ENCODE data around the gene NMNAT2. TPM values are rescaled to one million over a fixed set of nuclear protein-coding genes. Genes with fewer than 3 reads are reported as not detected.

The NMNAT2 gene
- total RNA-seq = 1 to 10 TPM; 3.6 to 5.5 (median 4.7) TPM
- polyA plus RNA-seq = under 1 TPM; under 0.01 to 0.69 (median under 0.01) TPM

DNA sequence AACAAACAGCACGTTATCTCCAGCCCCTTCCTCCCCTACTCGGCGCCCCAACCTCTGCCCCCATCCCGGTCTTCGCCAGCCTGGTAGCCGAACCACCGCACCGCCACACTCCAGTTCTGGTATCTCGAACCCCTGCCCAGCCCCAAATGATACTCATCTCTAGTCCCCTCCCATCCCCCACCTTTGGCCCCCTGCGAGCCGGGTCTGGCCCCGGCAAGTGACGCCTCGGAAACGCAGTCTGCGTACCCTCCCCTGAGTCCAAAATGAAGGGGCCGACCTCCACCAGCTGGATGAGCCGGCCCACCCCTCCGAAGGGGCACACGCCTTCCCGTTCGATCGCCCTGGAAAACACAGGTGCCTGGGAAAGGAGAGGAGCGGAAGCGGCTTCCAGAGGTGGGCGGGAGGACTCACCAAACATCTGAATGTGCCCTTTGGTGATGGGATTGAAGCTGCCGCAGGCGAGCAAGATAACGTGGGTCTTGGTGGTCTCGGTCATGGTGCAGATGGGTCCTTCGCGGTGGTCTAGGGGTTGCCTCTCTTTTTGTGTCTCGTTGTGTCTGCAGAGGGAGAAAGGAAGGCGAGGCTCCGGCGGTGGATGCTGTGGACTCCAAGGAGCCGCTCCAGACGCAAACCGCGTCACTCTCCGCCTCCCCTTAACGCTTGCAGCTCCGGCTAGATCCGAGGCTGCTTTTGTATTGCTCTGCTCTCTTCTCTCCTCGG is at the start of gene NMNAT2:
NMNAT2 (minus strand) TSS at position 609 of the 720 bp plus-strand sequence; CDS start at position 496, 113 bp downstream.
- TF ChIP-seq POLR2AphosphoS5 (IDR thresholded peaks at IDR 0.05) (no peak), POLR2A (IDR thresholded peaks at IDR 0.05) (no peak), CTCF (IDR thresholded peaks at IDR 0.05) (no peak), EP300 (IDR thresholded peaks at IDR 0.05) (no peak)
- Histone ChIP-seq H3K36me3 (no peaks in the 10 kb centered on the region), H3K9me3 (no peaks in the 10 kb centered on the region), H3K4me3 (peak within 1 kb of the TSS; percentile 19 to 51 (median 40)), H3K27me3 (peaks cover 0 to 31% (median 12%) of the 10 kb centered on the region in 3 donors), H3K4me1 (peaks cover 0 to 22% (median 21%) of the 10 kb centered on the region in 4 donors), H3K27ac (no peak within 1 kb of the TSS)
- intact Hi-C loops (cut with DNase I) = no loop called here
- peak; percentile 68 for DNase-seq
- 3 to 8% methylated on average over 45 of the region's 45 CpGs for WGBS, 2 donors

DNA sequence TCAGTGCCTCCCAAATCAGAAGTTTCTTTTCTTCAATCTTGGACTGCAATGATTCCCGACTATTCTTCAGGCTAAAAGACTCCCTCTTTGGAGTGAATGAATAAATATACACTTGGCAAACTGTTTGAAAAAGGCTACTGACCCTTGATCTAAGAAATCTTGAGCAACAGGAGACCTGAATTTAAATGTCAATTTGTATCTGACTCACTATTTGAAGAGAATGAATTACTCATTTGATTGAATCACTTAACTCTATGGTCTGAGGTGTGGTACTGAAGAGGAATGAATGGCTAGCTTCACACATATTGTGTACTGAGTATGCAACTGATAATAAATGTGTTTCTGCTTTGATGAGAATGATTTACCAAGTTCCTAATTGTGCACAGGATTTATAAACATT is 49.5 kb upstream of the NMNAT2 start:
- intact Hi-C loops (cut with DNase I) = no loop called here
- DNase-seq = no peak
- TF ChIP-seq CTCF (IDR thresholded peaks at IDR 0.05) (no peak), EP300 (IDR thresholded peaks at IDR 0.05) (no peak), POLR2A (IDR thresholded peaks at IDR 0.05) (no peak), POLR2AphosphoS5 (IDR thresholded peaks at IDR 0.05) (no peak)
- H3K27ac ChIP-seq = no peak overlapping the region
- H3K27me3 ChIP-seq = no peaks in the 10 kb centered on the region
- H3K36me3 ChIP-seq = no peaks in the 10 kb centered on the region
- peaks cover 0 to 4% (median 4%) of the 10 kb centered on the region in 4 donors for H3K4me1 ChIP-seq
- no peak overlapping the region for H3K4me3 ChIP-seq
- H3K9me3 ChIP-seq = no peaks in the 10 kb centered on the region
- WGBS, 2 donors = 10 to 54% methylated on average over 1 of the region's 1 CpG

- H3K9me3 ChIP-seq = no peaks in the 10 kb centered on the region
- WGBS, 2 donors = 40 to 52% methylated on average over 2 of the region's 2 CpGs
- H3K27me3 ChIP-seq = no peaks in the 10 kb centered on the region
- H3K27ac ChIP-seq = no peak overlapping the region
- TF ChIP-seq POLR2AphosphoS5 (IDR thresholded peaks at IDR 0.05) (no peak), EP300 (IDR thresholded peaks at IDR 0.05) (no peak), CTCF (IDR thresholded peaks at IDR 0.05) (no peak), POLR2A (IDR thresholded peaks at IDR 0.05) (no peak)
- H3K4me1 ChIP-seq = peaks cover 0 to 4% (median 4%) of the 10 kb centered on the region in 4 donors
- H3K36me3 ChIP-seq = no peaks in the 10 kb centered on the region
- H3K4me3 ChIP-seq = no peak overlapping the region
- DNase-seq = no peak
- intact Hi-C loops (cut with DNase I) = no loop called here
Measured at GRCh38 chr1:183466781-183467180, 48.6 kb upstream of the NMNAT2 start.

GRCh38 chr1:183463566-183463965 is 45.4 kb upstream of the NMNAT2 start:
- H3K36me3 ChIP-seq = no peaks in the 10 kb centered on the region
- no peaks in the 10 kb centered on the region for H3K4me1 ChIP-seq
- no peak overlapping the region for H3K4me3 ChIP-seq
- intact Hi-C loops (cut with DNase I) = no loop called here
- 83 to 89% methylated on average over 2 of the region's 2 CpGs for WGBS, 2 donors
- H3K27me3 ChIP-seq = no peaks in the 10 kb centered on the region
- DNase-seq = no peak
- H3K9me3 ChIP-seq = no peaks in the 10 kb centered on the region
- no peak overlapping the region for H3K27ac ChIP-seq
- TF ChIP-seq CTCF (IDR thresholded peaks at IDR 0.05) = no peak
- no peak for TF ChIP-seq POLR2A (IDR thresholded peaks at IDR 0.05)
- TF ChIP-seq EP300 (IDR thresholded peaks at IDR 0.05) = no peak
- no peak for TF ChIP-seq POLR2AphosphoS5 (IDR thresholded peaks at IDR 0.05)
